Naive thymus-derived CD4-positive, alpha-beta T cell (primary cell): ENCODE results near the gene ERVFRD-1. TPM values are rescaled to one million over a fixed set of nuclear protein-coding genes. Genes with fewer than 3 reads are reported as not detected.
A peak's percentile ranks its signal among the peaks of the same experiment; 100 is the strongest.

Experiments used
- ATAC-seq: fragments of 150-1000 bp; cut with Tn5 transposase; 2 replicates; pipeline ENCODE4 v1.10.0; 2021; ENCODE audit warnings: mild to moderate bottlenecking, moderate library complexity
- CTCF ChIA-PET: fragments of 350-600 bp; sonication (Branson Sonifier 250); formaldehyde crosslinking; loops from one replicate; lab custom pipeline; 2021; ENCODE audit warnings: antibody characterized with exemption; lab: Charles Lee
- POLR2A ChIA-PET: fragments of 350-600 bp; sonication (Branson Sonifier 250); formaldehyde crosslinking; loops from one replicate; lab custom pipeline; 2021; ENCODE audit warnings: antibody characterized with exemption, inconsistent platforms; lab: Charles Lee
- DNase-seq, 9 donors: peaks; one replicate each; pipeline versions ENCODE4 v3.0.0 to v3.0.0-alpha.2; 2020 to 2022; ENCODE audit warnings: mixed read lengths in 1 of 9
- H3K27ac ChIP-seq: one replicate; pipeline ENCODE4 v1.7.0; 2013; ENCODE audit warnings: mild to moderate bottlenecking, low read depth, low read length, moderate library complexity
- H3K27me3 ChIP-seq, 2 donors: one replicate each; pipeline ENCODE4 v1.7.0; 2013; ENCODE audit warnings: low read length in 2 of 2, mild to moderate bottlenecking in 2 of 2, moderate library complexity in 2 of 2; ENCODE audit not compliant: control insufficient read depth in 2 of 2, insufficient read depth in 2 of 2
- H3K36me3 ChIP-seq, 3 experiments: 1 replicate in 2 of 3; 2 replicates in 1 of 3; pipeline ENCODE4 v1.7.0; 2013; ENCODE audit warnings: low read length in 3 of 3, mild to moderate bottlenecking in 3 of 3, moderate library complexity in 1 of 3; ENCODE audit not compliant: insufficient read depth in 3 of 3, control insufficient read depth in 2 of 3
- H3K4me1 ChIP-seq, 2 donors: one replicate each; pipeline ENCODE4 v1.7.0; 2013; ENCODE audit warnings: low read length in 2 of 2, mild to moderate bottlenecking in 2 of 2, moderate library complexity in 1 of 2; ENCODE audit not compliant: control insufficient read depth in 2 of 2, insufficient read depth in 2 of 2
- H3K4me3 ChIP-seq: 2 replicates; pipeline ENCODE4 v1.7.0; 2013; ENCODE audit warnings: mild to moderate bottlenecking, low read length
- H3K9me3 ChIP-seq, 3 experiments: 1 replicate in 2 of 3; 2 replicates in 1 of 3; pipeline ENCODE4 v1.7.0; 2013; ENCODE audit warnings: low read length in 3 of 3; ENCODE audit not compliant: control insufficient read depth in 2 of 3
- H3K27ac Mint-ChIP-seq, 9 donors: one replicate each; pipeline ENCODE4 v1.8.0; 2020 to 2022; ENCODE audit warnings: mixed read lengths in 9 of 9, mild to moderate bottlenecking in 8 of 9, moderate library complexity in 5 of 9, inconsistent platforms in 2 of 9
- H3K27me3 Mint-ChIP-seq, 5 donors: one replicate each; pipeline ENCODE4 v1.8.0; 2021 to 2022; ENCODE audit warnings: mixed read lengths in 5 of 5, mild to moderate bottlenecking in 1 of 5
- H3K36me3 Mint-ChIP-seq, 5 donors: one replicate each; pipeline ENCODE4 v1.8.0; 2020 to 2022; ENCODE audit warnings: mixed read lengths in 5 of 5, mild to moderate bottlenecking in 3 of 5, inconsistent platforms in 1 of 5
- H3K4me1 Mint-ChIP-seq, 7 donors: one replicate each; pipeline ENCODE4 v1.8.0; 2020 to 2022; ENCODE audit warnings: mixed read lengths in 7 of 7, mild to moderate bottlenecking in 3 of 7, inconsistent platforms in 1 of 7
- H3K4me3 Mint-ChIP-seq, 10 donors: one replicate each; pipeline ENCODE4 v1.8.0; 2020 to 2022; ENCODE audit warnings: mild to moderate bottlenecking in 10 of 10, mixed read lengths in 10 of 10, moderate library complexity in 6 of 10, inconsistent platforms in 2 of 10
- H3K9me3 Mint-ChIP-seq, 11 donors: one replicate each; pipeline ENCODE4 v1.8.0; 2020 to 2022; ENCODE audit warnings: mixed read lengths in 11 of 11, mild to moderate bottlenecking in 4 of 11, inconsistent platforms in 1 of 11, moderate library complexity in 1 of 11
- intact Hi-C, 2 donors: fragments of 100-400 bp; cut with micrococcal nuclease; formaldehyde crosslinking; loops; one replicate each; pipeline ENCODE4 v1.15.1; 2023
- polyA plus RNA-seq, 2 donors: library from polyadenylated mRNA; unstranded; fragments of 300-500 nt; fragmentation: Illumina TruSeq; gene quantifications; one replicate each; pipeline ENCODE4 v1.2.3, GENCODE V29; 2021
- total RNA-seq, 6 experiments: library from RNA in 5 of 6; stranded (reverse) in 5 of 6; gene quantifications; 1 replicate in 5 of 6; 2 replicates in 1 of 6; pipeline ENCODE4 v1.2.3 and lab custom pipeline; 2021 to 2026

Gene ERVFRD-1
- total and polyA plus RNA-seq, 7 experiments from 2014 or later = 0.11 to 0.33 (median 0.33) TPM; not detected in 4

- intact Hi-C loops = no loop called here
- POLR2A ChIA-PET = no interaction called here
- Mint-ChIP-seq H3K27ac (no peak overlapping the region), H3K9me3 (no peaks in the 10 kb centered on the region), H3K27me3 (peaks cover 0 to 9% (median 7%) of the 10 kb centered on the region in 5 donors), H3K4me3 (no peak overlapping the region), H3K4me1 (peaks cover 0 to 14% (median 7%) of the 10 kb centered on the region in 7 donors), H3K36me3 (peaks cover 0 to 8% (median 4%) of the 10 kb centered on the region in 5 donors)
- H3K4me1 ChIP-seq = no peaks in the 10 kb centered on the region
- no peak for ATAC-seq
- no peak for DNase-seq
- no peaks in the 10 kb centered on the region for H3K9me3 ChIP-seq
- H3K27ac ChIP-seq = no peak overlapping the region
- H3K4me3 ChIP-seq = no peak overlapping the region
- H3K36me3 ChIP-seq = no peaks in the 10 kb centered on the region
- CTCF ChIA-PET = no interaction called here
- no peaks in the 10 kb centered on the region for H3K27me3 ChIP-seq
Measured at GRCh38 chr6:11149551-11149950, 38.0 kb upstream of the ERVFRD-1 start.

- Mint-ChIP-seq H3K4me3 (no peak overlapping the region), H3K27me3 (peaks cover 0 to 5% (median 0%) of the 10 kb centered on the region in 5 donors), H3K9me3 (no peaks in the 10 kb centered on the region), H3K4me1 (peaks cover 0 to 7% (median 2%) of the 10 kb centered on the region in 7 donors), H3K27ac (no peak overlapping the region), H3K36me3 (peaks cover 0 to 3% (median 0%) of the 10 kb centered on the region in 5 donors)
- Histone ChIP-seq H3K36me3 (no peaks in the 10 kb centered on the region), H3K9me3 (no peaks in the 10 kb centered on the region), H3K4me3 (no peak overlapping the region), H3K27ac (no peak overlapping the region), H3K27me3 (no peaks in the 10 kb centered on the region), H3K4me1 (no peaks in the 10 kb centered on the region)
- DNase-seq (no peak), ATAC-seq (no peak)
- intact Hi-C loops = no loop called here
- CTCF ChIA-PET = interaction anchor here (1.2 to 6.2 kb wide), 2 partner anchors 9 to 349 kb away, joined by 3 to 46 read pairs; no protein-coding TSS in a partner anchor
- POLR2A ChIA-PET = no interaction called here
Measured at GRCh38 chr6:11146117-11146826, 34.7 kb upstream of the ERVFRD-1 start.

- peaks cover 0 to 7% (median 0%) of the 10 kb centered on the region in 7 donors for H3K4me1 Mint-ChIP-seq
- H3K27ac Mint-ChIP-seq = no peak overlapping the region
- intact Hi-C loops = loop anchor here (1.0 to 2.0 kb wide), 4 partner anchors 28 to 431 kb away; no protein-coding TSS in a partner anchor
- peaks cover 0 to 3% (median 0%) of the 10 kb centered on the region in 5 donors for H3K36me3 Mint-ChIP-seq
- Histone ChIP-seq H3K36me3 (no peaks in the 10 kb centered on the region), H3K4me3 (no peak overlapping the region), H3K27me3 (no peaks in the 10 kb centered on the region), H3K27ac (no peak overlapping the region), H3K9me3 (no peaks in the 10 kb centered on the region), H3K4me1 (no peaks in the 10 kb centered on the region)
- no peak overlapping the region for H3K4me3 Mint-ChIP-seq
- DNase-seq (peak; percentile 21 to 71 (median 54)), ATAC-seq (peak; percentile 86)
- no peaks in the 10 kb centered on the region for H3K9me3 Mint-ChIP-seq
- ChIA-PET POLR2A (no interaction called here), CTCF (interaction anchor here (0.5 to 6.2 kb wide), 5 partner anchors 10 to 431 kb away, joined by 3 to 46 read pairs (median 5); no protein-coding TSS in a partner anchor)
- H3K27me3 Mint-ChIP-seq = peaks cover 0 to 5% (median 0%) of the 10 kb centered on the region in 5 donors
Measured at GRCh38 chr6:11144393-11144851, 32.9 kb upstream of the ERVFRD-1 start.

- intact Hi-C loops = loop anchor here (1.0 to 2.0 kb wide), 4 partner anchors 29 to 432 kb away; no protein-coding TSS in a partner anchor
- H3K27me3 Mint-ChIP-seq = peaks cover 0 to 5% (median 0%) of the 10 kb centered on the region in 5 donors
- POLR2A ChIA-PET = no interaction called here
Measured at GRCh38 chr6:11143394-11144371, 32.2 kb upstream of the ERVFRD-1 start.

DNA sequence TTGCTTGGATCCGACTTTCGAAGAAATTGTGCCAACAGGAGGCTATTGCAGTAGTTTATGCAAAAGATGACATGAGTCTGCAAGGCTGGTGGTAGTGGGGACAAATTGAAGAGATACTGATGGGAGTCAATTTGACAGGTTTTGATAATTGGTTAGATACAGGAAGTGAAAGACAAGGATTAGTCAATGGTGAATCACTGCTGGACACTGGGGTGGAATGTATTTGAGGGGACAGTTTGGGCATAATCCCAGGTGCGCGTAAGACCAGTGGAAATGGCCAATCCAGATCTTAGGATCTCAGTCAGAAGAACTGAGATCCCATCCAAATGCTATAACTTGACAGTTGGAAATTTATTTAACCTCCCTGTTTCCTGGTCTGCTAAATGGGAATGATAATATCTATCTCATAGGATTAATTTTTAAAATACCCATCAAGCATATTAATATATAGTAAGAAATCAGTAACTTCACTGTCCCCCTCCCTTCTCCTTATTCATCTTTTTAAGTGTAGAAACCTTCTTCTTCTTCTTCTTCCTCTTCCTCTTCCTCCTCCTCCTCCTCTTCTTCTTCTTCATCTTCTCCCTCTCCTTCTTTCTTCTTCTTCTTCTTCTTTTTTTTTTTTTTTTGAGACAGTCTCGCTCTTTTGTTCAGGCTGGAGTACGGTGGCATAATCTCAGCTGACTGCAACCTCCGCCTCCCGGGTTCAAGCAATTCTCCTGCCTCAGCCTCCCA lies 30.9 kb upstream of the ERVFRD-1 start:
- ChIA-PET CTCF (interaction anchor here (0.7 to 6.2 kb wide), 2 partner anchors 277 to 353 kb away, joined by 3 to 46 read pairs; no protein-coding TSS in a partner anchor), POLR2A (no interaction called here)
- no peak for ATAC-seq
- H3K4me1 ChIP-seq = no peaks in the 10 kb centered on the region
- DNase-seq = no peak
- H3K9me3 ChIP-seq = no peaks in the 10 kb centered on the region
- H3K4me3 ChIP-seq = no peak overlapping the region
- H3K4me3 Mint-ChIP-seq = no peak overlapping the region
- H3K27ac ChIP-seq = no peak overlapping the region
- H3K27me3 Mint-ChIP-seq = peaks cover 0 to 5% (median 0%) of the 10 kb centered on the region in 5 donors
- intact Hi-C loops = no loop called here
- no peaks in the 10 kb centered on the region for H3K9me3 Mint-ChIP-seq
- no peaks in the 10 kb centered on the region for H3K36me3 ChIP-seq
- no peaks in the 10 kb centered on the region for H3K27me3 ChIP-seq
- H3K27ac Mint-ChIP-seq = peak overlapping the region in 2 of 9 donors; percentile 5 to 17
- H3K4me1 Mint-ChIP-seq = peaks cover 0 to 7% (median 0%) of the 10 kb centered on the region in 7 donors
- no peaks in the 10 kb centered on the region for H3K36me3 Mint-ChIP-seq

More at GRCh38 chr6:11143394-11144371, 32.2 kb upstream of the ERVFRD-1 start:
- CTCF ChIA-PET = interaction anchor here (0.7 to 6.2 kb wide), 5 partner anchors 11 to 432 kb away, joined by 3 to 46 read pairs (median 5); no protein-coding TSS in a partner anchor
- Histone ChIP-seq H3K27ac (no peak overlapping the region), H3K9me3 (no peaks in the 10 kb centered on the region), H3K4me3 (no peak overlapping the region), H3K4me1 (no peaks in the 10 kb centered on the region), H3K27me3 (no peaks in the 10 kb centered on the region), H3K36me3 (no peaks in the 10 kb centered on the region)
- DNase-seq = no peak
- Mint-ChIP-seq H3K36me3 (peaks cover 0 to 3% (median 0%) of the 10 kb centered on the region in 5 donors), H3K9me3 (no peaks in the 10 kb centered on the region), H3K4me3 (no peak overlapping the region), H3K27ac (no peak overlapping the region), H3K4me1 (peaks cover 0 to 7% (median 0%) of the 10 kb centered on the region in 7 donors)
- peak; percentile 86 for ATAC-seq
